GM23248 (cell line): ENCODE data around the gene TTC28.

ENCODE experiments used
- EZH2 ChIP-seq: fragments of 200-600 bp; sonication (generic); IDR thresholded peaks from 2 replicates; pipeline ENCODE4 v1.6.1; 2018; ENCODE audit warnings: antibody characterized with exemption, mild to moderate bottlenecking; ENCODE audit not compliant: insufficient read depth, poor library complexity, severe bottlenecking
- EZH2phosphoT487 ChIP-seq: fragments of 200-600 bp; sonication (generic); IDR thresholded peaks from 2 replicates; pipeline ENCODE4 v1.6.1; 2018; ENCODE audit warnings: antibody characterized with exemption, moderate library complexity, mild to moderate bottlenecking, low read depth; ENCODE audit not compliant: insufficient read depth

DNA sequence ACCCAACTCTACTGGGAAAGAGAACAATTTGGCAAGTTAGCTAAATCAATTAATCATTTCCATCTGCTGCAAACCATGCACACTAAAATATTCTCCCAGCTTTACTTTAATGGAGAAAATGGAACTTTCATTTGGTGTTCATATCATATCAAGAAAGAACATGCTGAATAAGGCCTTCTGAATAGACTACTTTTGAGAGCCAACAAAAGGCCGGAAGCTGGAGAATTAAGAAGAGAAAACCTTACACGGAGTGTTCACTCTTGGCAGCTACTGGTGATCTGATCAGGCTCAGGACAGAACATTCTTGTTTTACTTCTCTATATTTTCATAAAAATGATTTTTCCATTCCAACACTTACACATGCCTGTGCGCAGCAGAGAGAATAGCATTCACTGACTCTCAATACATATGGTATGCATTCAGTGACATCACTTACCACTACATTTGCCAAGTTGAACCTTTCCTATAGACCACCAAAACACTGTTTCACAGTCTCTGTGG lies 165.3 kb downstream of the TTC28 start:
- TF ChIP-seq EZH2 (no peak), EZH2phosphoT487 (no peak)
